MM.1S (cell line): ENCODE results near the gene LIN9.
A peak's percentile ranks its signal among the peaks of the same experiment; 100 is the strongest.

Experiments
- DNase-seq: peaks from one replicate; pipeline ENCODE4 v3.0.0-alpha.2; 2015
- H2AFZ ChIP-seq: fragments of 300-600 bp; sonication (generic); 2 replicates; pipeline ENCODE4 v1.6.0; 2016; ENCODE audit warnings: antibody characterized with exemption, low read length
- H3F3A ChIP-seq: fragments of 300-600 bp; sonication (generic); 2 replicates; pipeline ENCODE4 v1.6.1; 2016; ENCODE audit warnings: mild to moderate bottlenecking, antibody characterized with exemption, low read length, moderate library complexity, mixed read lengths; ENCODE audit not compliant: insufficient read depth
- H3K27ac ChIP-seq: fragments of 300-600 bp; sonication (generic); 2 replicates; pipeline ENCODE4 v1.5.1; 2016; ENCODE audit warnings: mild to moderate bottlenecking, low read length
- H3K27me3 ChIP-seq: fragments of 300-600 bp; sonication (generic); replicated peaks from 2 replicates; pipeline ENCODE4 v1.6.0; 2016; ENCODE audit warnings: low read length; ENCODE audit not compliant: insufficient read depth
- H3K36me3 ChIP-seq: fragments of 300-600 bp; sonication (generic); replicated peaks from 2 replicates; pipeline ENCODE4 v1.6.1; 2016; ENCODE audit warnings: mild to moderate bottlenecking, low read length, mixed read lengths; ENCODE audit not compliant: insufficient read depth
- H3K4me1 ChIP-seq: fragments of 300-600 bp; sonication (generic); 2 replicates; pipeline ENCODE4 v1.6.1; 2016; ENCODE audit warnings: low read length, mixed read lengths
- H3K4me2 ChIP-seq: fragments of 300-600 bp; sonication (generic); 2 replicates; pipeline ENCODE4 v1.6.0; 2016; ENCODE audit warnings: low read depth, low read length
- H3K4me3 ChIP-seq: fragments of 300-600 bp; sonication (generic); 2 replicates; pipeline ENCODE4 v1.5.1; 2016; ENCODE audit warnings: low read length, mixed read lengths
- H3K79me2 ChIP-seq: fragments of 300-600 bp; sonication (generic); 2 replicates; pipeline ENCODE4 v1.6.1; 2016; ENCODE audit warnings: mixed run types, low read length, mixed read lengths
- H3K9ac ChIP-seq: fragments of 300-600 bp; sonication (generic); 2 replicates; pipeline ENCODE4 v1.6.1; 2016; ENCODE audit warnings: low read length, mixed read lengths
- H3K9me2 ChIP-seq: fragments of 300-600 bp; sonication (generic); replicated peaks from 2 replicates; pipeline ENCODE4 v1.6.1; 2016; ENCODE audit warnings: mild to moderate bottlenecking, low read length, mixed read lengths; ENCODE audit not compliant: insufficient read depth
- H3K9me3 ChIP-seq: fragments of 300-600 bp; sonication (generic); replicated peaks from 2 replicates; pipeline ENCODE4 v1.6.1; 2016; ENCODE audit warnings: mild to moderate bottlenecking, low read length, mixed read lengths; ENCODE audit not compliant: insufficient read depth
- H4K20me1 ChIP-seq: fragments of 300-600 bp; sonication (generic); 2 replicates; pipeline ENCODE4 v1.6.1; 2016; ENCODE audit warnings: mild to moderate bottlenecking, low read length, moderate library complexity, mixed read lengths; ENCODE audit not compliant: insufficient read depth
- EZH2 ChIP-seq: fragments of 300-600 bp; sonication (generic); optimal IDR thresholded peaks from 2 replicates; pipeline ENCODE3; 2017; ENCODE audit warnings: low read depth, mild to moderate bottlenecking, antibody characterized with exemption, low read length, mixed read lengths
- EZH2phosphoT487 ChIP-seq: fragments of 300-600 bp; sonication (generic); IDR thresholded peaks from 2 replicates; pipeline ENCODE4 v1.6.1; 2018; ENCODE audit warnings: antibody characterized with exemption, low read length
- TF ChIP-seq, protein P1 (sequence below): fragments of 300-600 bp; sonication (generic); IDR thresholded peaks from 2 replicates; pipeline ENCODE4 v1.5.1; 2016; ENCODE audit warnings: antibody characterized with exemption, low read length, mixed read lengths

The LIN9 gene

GRCh38 chr1:226202246-226202645 is 106.7 kb downstream of the LIN9 start:
- DNase-seq: no peak

GRCh38 chr1:226201029-226201593 is 107.9 kb downstream of the LIN9 start:
- Histone ChIP-seq H2AFZ (0 out of 2 replicates have a peak overlapping the region, but pooled peaks have one; percentile 12), H3K9me2 (no peaks in the 10 kb centered on the region), H3K4me3 (no peak overlapping the region), H3K9me3 (no peaks in the 10 kb centered on the region), H3K9ac (no peak overlapping the region), H3K27me3 (no peaks in the 10 kb centered on the region), H3K27ac (no peak overlapping the region), H3K4me1 (peaks cover 3% of the 10 kb centered on the region; the same call in 1 of the 2 replicates), H4K20me1 (no peaks in the 10 kb centered on the region), H3K4me2 (no peak overlapping the region), H3K79me2 (no peaks in the 10 kb centered on the region), H3K36me3 (no peaks in the 10 kb centered on the region), H3F3A (no peaks in the 10 kb centered on the region)
- no peak for TF ChIP-seq EZH2
- TF ChIP-seq EZH2phosphoT487: no peak
- TF ChIP-seq, protein P1, sequence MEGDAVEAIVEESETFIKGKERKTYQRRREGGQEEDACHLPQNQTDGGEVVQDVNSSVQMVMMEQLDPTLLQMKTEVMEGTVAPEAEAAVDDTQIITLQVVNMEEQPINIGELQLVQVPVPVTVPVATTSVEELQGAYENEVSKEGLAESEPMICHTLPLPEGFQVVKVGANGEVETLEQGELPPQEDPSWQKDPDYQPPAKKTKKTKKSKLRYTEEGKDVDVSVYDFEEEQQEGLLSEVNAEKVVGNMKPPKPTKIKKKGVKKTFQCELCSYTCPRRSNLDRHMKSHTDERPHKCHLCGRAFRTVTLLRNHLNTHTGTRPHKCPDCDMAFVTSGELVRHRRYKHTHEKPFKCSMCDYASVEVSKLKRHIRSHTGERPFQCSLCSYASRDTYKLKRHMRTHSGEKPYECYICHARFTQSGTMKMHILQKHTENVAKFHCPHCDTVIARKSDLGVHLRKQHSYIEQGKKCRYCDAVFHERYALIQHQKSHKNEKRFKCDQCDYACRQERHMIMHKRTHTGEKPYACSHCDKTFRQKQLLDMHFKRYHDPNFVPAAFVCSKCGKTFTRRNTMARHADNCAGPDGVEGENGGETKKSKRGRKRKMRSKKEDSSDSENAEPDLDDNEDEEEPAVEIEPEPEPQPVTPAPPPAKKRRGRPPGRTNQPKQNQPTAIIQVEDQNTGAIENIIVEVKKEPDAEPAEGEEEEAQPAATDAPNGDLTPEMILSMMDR: peak; percentile 74
- DNase-seq: peak; percentile 60

More at GRCh38 chr1:226202246-226202645, 106.7 kb downstream of the LIN9 start:
- no peaks in the 10 kb centered on the region for H4K20me1 ChIP-seq
- H3K27ac ChIP-seq: no peak overlapping the region
- H3K79me2 ChIP-seq: no peaks in the 10 kb centered on the region
- H3K4me3 ChIP-seq: no peak overlapping the region
- no peaks in the 10 kb centered on the region for H3K4me1 ChIP-seq
- H3F3A ChIP-seq: no peaks in the 10 kb centered on the region
- no peaks in the 10 kb centered on the region for H3K9me3 ChIP-seq
- no peak overlapping the region for H2AFZ ChIP-seq
- no peak overlapping the region for H3K4me2 ChIP-seq
- H3K27me3 ChIP-seq: no peaks in the 10 kb centered on the region
- TF ChIP-seq EZH2phosphoT487: no peak
- TF ChIP-seq EZH2: no peak
- TF ChIP-seq, protein P1: no peak
- no peak overlapping the region for H3K9ac ChIP-seq
- H3K36me3 ChIP-seq: no peaks in the 10 kb centered on the region
- H3K9me2 ChIP-seq: no peaks in the 10 kb centered on the region

- no peak for DNase-seq
- Histone ChIP-seq H3K79me2 (no peaks in the 10 kb centered on the region), H3K4me1 (peaks cover 3% of the 10 kb centered on the region; the same call in 1 of the 2 replicates), H3K4me2 (no peak overlapping the region), H3F3A (no peaks in the 10 kb centered on the region), H3K9ac (no peak overlapping the region), H4K20me1 (no peaks in the 10 kb centered on the region), H3K36me3 (no peaks in the 10 kb centered on the region), H2AFZ (no peak overlapping the region), H3K4me3 (no peak overlapping the region), H3K27ac (no peak overlapping the region), H3K9me3 (no peaks in the 10 kb centered on the region), H3K9me2 (no peaks in the 10 kb centered on the region), H3K27me3 (no peaks in the 10 kb centered on the region)
- TF ChIP-seq, protein P1: no peak
- TF ChIP-seq EZH2phosphoT487 (no peak), EZH2 (no peak)
Measured at GRCh38 chr1:226199971-226200370, 109.0 kb downstream of the LIN9 start.
